HepG2 (cell line): Measurements from ENCODE around the gene ZSCAN32. TPM values are rescaled to one million over a fixed set of nuclear protein-coding genes. Genes with fewer than 3 reads are reported as not detected.

ENCODE experiments used
- CHCHD3 ChIP-seq: sonication (generic); formaldehyde crosslinking; IDR thresholded peaks from 2 replicates; pipeline ENCODE4 v1.8.0; 2022; ENCODE audit warnings: mild to moderate bottlenecking, missing genetic modification reagents, moderate library complexity
- NCOA1 ChIP-seq: sonication (generic); formaldehyde crosslinking; IDR thresholded peaks from 2 replicates; pipeline ENCODE4 v1.9.0; 2021; ENCODE audit warnings: missing genetic modification reagents
- NONO ChIP-seq, 2 experiments: fragments of 450-650 bp in 1 of 2; sonication (generic) in 1 of 2; formaldehyde crosslinking in 1 of 2; IDR thresholded peaks in 1 of 2; conservative IDR thresholded peaks in 1 of 2; 2 replicates each; pipeline versions ENCODE4 v1.6.1 to v1.8.0; 2017 to 2022; ENCODE audit warnings: mild to moderate bottlenecking in 1 of 2, missing genetic modification reagents in 1 of 2, moderate library complexity in 1 of 2
- SRY ChIP-seq: sonication (generic); formaldehyde crosslinking; IDR thresholded peaks from 2 replicates; pipeline ENCODE4 v1.8.0; 2022; ENCODE audit warnings: mild to moderate bottlenecking, missing genetic modification reagents
- ZFP37 ChIP-seq: sonication (generic); formaldehyde crosslinking; IDR thresholded peaks from 2 replicates; pipeline ENCODE4 v1.4.0; 2020; ENCODE audit warnings: missing genetic modification reagents, borderline replicate concordance
- ZNF577 ChIP-seq: sonication (generic); formaldehyde crosslinking; IDR thresholded peaks from 2 replicates; pipeline ENCODE4 v1.4.0; 2020; ENCODE audit warnings: mild to moderate bottlenecking, low read depth, missing genetic modification reagents, borderline replicate concordance
- ZSCAN25 ChIP-seq: sonication (generic); formaldehyde crosslinking; IDR thresholded peaks from 2 replicates; pipeline ENCODE4 v1.8.0; 2022; ENCODE audit warnings: mild to moderate bottlenecking, missing genetic modification reagents
- polyA plus RNA-seq, 8 experiments: library from polyadenylated mRNA; depleted of rRNA in 3 of 8; stranded (reverse) in 7 of 8; unstranded in 1 of 8; fragments of >200 nt; fragmentation: Illumina TruSeq in 4 of 8; extraction: Trizol in 4 of 8; gene quantifications; 2 replicates each; pipeline versions ENCODE4 v1.2.1 to v1.2.3, GENCODE V29; 2011 to 2016; ENCODE audit warnings: low read depth in 4 of 8, missing spikeins in 1 of 8, mixed read lengths in 1 of 8; ENCODE audit not compliant: insufficient read depth in 1 of 8
- total RNA-seq, 5 experiments: library from RNA; depleted of rRNA; stranded (reverse); fragments of >200 nt; fragmentation: Illumina TruSeq; extraction: Trizol; gene quantifications; 2 replicates each; pipeline ENCODE4 v1.2.3, GENCODE V29; 2016; ENCODE audit warnings: low read depth in 1 of 5
- TF ChIP-seq, protein P1 (sequence below), 2 experiments: sonication (generic) in 1 of 2; formaldehyde crosslinking in 1 of 2; IDR thresholded peaks; 2 replicates each; pipeline versions ENCODE4 v1.6.1 to v1.9.0; 2014 to 2022; ENCODE audit warnings: antibody characterized with exemption in 1 of 2, borderline replicate concordance in 1 of 2, inconsistent platforms in 1 of 2, low read depth in 1 of 2, missing genetic modification reagents in 1 of 2
- TF ChIP-seq, protein P2 (sequence below): IDR thresholded peaks from 2 replicates; pipeline ENCODE4 v1.6.1; 2016; ENCODE audit warnings: low read depth
- TF ChIP-seq, protein P3 (sequence below): sonication (generic); formaldehyde crosslinking; IDR thresholded peaks from 2 replicates; pipeline ENCODE4 v1.8.1; 2023; ENCODE audit warnings: missing genetic modification reagents, inconsistent platforms, borderline replicate concordance
- TF ChIP-seq, protein P4 (sequence below): sonication (generic); formaldehyde crosslinking; IDR thresholded peaks from 2 replicates; pipeline ENCODE4 v1.4.0; 2020; ENCODE audit warnings: missing genetic modification reagents

Gene ZSCAN32
- total and polyA plus RNA-seq, 2 of the 13 experiments (the other 11 are each of a cell fraction or from before 2014, with no cell fraction given): 10.7 to 12.8 TPM

DNA sequence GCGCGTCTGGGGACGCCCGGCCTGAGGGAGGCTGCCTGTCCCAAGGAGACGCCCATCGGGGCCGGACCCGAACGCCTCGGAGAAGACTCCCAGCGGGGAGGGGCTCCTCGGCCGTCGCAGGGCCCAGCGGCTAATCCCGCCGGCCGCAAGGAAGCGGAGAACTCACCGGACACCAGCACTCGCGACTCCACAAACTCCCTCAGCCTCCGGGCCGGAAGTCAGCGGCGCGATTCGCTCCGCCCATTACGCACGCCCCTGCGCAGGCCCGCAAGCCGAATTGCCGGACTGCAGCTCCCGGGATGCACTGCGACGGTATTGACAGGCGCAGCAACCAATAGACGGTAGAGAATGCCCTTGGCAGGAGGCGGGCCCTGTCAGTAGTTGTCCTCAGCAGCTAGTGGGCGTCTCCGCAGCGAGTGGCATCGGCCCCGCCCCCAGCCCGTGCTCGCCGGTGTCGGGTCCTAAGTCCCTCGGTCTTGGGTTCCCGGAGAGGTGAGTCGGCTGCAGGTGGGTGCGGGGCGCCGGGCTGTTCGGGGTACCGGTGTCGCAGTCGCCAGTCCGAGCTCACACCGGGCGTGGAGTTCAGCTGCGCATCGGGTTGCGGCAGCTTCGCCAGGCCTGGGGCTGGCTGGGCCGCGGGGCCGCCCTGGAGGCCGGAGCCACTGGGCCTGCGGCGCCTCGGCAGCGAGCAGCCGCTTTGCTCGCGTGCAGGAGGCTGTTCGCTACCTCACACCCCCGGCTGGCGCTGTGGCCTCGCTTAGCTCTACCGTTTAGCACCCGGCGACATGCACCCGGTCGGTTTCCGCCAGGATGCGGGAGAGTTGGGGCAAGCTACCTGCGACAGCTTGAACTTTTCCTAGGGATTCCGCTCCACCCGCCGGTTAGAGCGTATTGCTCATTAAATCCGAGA lies at the start of gene ZSCAN32, which contains the start of gene ZNF174 (continued):
- TF ChIP-seq SRY (CRISPR knock-in tag) (0 out of 2 replicates have a peak, but pooled peaks have one; percentile 40), ZNF577 (no peak), ZFP37 (CRISPR knock-in tag) (no peak), CHCHD3 (CRISPR knock-in tag) (0 out of 2 replicates have a peak, but pooled peaks have one; percentile 76), ZSCAN25 (peak; percentile 60; the same call in 1 of the 2 replicates), NONO (IDR thresholded peaks at IDR 0.05) (no peak), NONO (CRISPR knock-in tag; conservative IDR thresholded peaks at IDR 0.05) (peak; percentile 71; the same call in 1 of the 2 replicates), NCOA1 (CRISPR knock-in tag) (no peak; the same call in 1 of the 2 replicates)
- TF ChIP-seq, protein P1, sequence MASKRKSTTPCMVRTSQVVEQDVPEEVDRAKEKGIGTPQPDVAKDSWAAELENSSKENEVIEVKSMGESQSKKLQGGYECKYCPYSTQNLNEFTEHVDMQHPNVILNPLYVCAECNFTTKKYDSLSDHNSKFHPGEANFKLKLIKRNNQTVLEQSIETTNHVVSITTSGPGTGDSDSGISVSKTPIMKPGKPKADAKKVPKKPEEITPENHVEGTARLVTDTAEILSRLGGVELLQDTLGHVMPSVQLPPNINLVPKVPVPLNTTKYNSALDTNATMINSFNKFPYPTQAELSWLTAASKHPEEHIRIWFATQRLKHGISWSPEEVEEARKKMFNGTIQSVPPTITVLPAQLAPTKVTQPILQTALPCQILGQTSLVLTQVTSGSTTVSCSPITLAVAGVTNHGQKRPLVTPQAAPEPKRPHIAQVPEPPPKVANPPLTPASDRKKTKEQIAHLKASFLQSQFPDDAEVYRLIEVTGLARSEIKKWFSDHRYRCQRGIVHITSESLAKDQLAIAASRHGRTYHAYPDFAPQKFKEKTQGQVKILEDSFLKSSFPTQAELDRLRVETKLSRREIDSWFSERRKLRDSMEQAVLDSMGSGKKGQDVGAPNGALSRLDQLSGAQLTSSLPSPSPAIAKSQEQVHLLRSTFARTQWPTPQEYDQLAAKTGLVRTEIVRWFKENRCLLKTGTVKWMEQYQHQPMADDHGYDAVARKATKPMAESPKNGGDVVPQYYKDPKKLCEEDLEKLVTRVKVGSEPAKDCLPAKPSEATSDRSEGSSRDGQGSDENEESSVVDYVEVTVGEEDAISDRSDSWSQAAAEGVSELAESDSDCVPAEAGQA (IDR thresholded peaks at IDR 0.05; ENCODE audit: low read depth): peak; percentile 74; the same call in 1 of the 2 replicates
- TF ChIP-seq, protein P1 (CRISPR knock-in tag; IDR thresholded peaks at IDR 0.05; ENCODE audit: borderline replicate concordance): peak; percentile 85; the same call in 1 of the 2 replicates
- TF ChIP-seq, protein P2, sequence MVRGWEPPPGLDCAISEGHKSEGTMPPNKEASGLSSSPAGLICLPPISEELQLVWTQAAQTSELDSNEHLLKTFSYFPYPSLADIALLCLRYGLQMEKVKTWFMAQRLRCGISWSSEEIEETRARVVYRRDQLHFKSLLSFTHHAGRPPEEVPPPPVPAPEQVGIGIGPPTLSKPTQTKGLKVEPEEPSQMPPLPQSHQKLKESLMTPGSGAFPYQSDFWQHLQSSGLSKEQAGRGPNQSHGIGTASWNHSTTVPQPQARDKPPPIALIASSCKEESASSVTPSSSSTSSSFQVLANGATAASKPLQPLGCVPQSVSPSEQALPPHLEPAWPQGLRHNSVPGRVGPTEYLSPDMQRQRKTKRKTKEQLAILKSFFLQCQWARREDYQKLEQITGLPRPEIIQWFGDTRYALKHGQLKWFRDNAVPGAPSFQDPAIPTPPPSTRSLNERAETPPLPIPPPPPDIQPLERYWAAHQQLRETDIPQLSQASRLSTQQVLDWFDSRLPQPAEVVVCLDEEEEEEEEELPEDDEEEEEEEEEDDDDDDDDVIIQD (CRISPR knock-in tag): 0 out of 2 replicates have a peak, but pooled peaks have one; percentile 43
- TF ChIP-seq, protein P3, sequence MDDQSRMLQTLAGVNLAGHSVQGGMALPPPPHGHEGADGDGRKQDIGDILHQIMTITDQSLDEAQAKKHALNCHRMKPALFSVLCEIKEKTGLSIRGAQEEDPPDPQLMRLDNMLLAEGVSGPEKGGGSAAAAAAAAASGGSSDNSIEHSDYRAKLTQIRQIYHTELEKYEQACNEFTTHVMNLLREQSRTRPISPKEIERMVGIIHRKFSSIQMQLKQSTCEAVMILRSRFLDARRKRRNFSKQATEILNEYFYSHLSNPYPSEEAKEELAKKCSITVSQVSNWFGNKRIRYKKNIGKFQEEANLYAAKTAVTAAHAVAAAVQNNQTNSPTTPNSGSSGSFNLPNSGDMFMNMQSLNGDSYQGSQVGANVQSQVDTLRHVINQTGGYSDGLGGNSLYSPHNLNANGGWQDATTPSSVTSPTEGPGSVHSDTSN (CRISPR knock-in tag): peak; percentile 84
- TF ChIP-seq, protein P4, sequence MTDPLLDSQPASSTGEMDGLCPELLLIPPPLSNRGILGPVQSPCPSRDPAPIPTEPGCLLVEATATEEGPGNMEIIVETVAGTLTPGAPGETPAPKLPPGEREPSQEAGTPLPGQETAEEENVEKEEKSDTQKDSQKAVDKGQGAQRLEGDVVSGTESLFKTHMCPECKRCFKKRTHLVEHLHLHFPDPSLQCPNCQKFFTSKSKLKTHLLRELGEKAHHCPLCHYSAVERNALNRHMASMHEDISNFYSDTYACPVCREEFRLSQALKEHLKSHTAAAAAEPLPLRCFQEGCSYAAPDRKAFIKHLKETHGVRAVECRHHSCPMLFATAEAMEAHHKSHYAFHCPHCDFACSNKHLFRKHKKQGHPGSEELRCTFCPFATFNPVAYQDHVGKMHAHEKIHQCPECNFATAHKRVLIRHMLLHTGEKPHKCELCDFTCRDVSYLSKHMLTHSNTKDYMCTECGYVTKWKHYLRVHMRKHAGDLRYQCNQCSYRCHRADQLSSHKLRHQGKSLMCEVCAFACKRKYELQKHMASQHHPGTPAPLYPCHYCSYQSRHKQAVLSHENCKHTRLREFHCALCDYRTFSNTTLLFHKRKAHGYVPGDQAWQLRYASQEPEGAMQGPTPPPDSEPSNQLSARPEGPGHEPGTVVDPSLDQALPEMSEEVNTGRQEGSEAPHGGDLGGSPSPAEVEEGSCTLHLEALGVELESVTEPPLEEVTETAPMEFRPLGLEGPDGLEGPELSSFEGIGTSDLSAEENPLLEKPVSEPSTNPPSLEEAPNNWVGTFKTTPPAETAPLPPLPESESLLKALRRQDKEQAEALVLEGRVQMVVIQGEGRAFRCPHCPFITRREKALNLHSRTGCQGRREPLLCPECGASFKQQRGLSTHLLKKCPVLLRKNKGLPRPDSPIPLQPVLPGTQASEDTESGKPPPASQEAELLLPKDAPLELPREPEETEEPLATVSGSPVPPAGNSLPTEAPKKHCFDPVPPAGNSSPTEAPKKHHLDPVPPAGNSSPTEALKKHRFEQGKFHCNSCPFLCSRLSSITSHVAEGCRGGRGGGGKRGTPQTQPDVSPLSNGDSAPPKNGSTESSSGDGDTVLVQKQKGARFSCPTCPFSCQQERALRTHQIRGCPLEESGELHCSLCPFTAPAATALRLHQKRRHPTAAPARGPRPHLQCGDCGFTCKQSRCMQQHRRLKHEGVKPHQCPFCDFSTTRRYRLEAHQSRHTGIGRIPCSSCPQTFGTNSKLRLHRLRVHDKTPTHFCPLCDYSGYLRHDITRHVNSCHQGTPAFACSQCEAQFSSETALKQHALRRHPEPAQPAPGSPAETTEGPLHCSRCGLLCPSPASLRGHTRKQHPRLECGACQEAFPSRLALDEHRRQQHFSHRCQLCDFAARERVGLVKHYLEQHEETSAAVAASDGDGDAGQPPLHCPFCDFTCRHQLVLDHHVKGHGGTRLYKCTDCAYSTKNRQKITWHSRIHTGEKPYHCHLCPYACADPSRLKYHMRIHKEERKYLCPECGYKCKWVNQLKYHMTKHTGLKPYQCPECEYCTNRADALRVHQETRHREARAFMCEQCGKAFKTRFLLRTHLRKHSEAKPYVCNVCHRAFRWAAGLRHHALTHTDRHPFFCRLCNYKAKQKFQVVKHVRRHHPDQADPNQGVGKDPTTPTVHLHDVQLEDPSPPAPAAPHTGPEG (CRISPR knock-in tag): no peak
